ENCODE measurements around the gene SORBS1.
"Not testable (repeated sequence)": the region's sequence is repeated elsewhere in the genome, so short reads cannot be mapped to it uniquely, and the experiment has no call there.

Gene SORBS1

GRCh38 chr10:95350219-95350829 lies 210.8 kb downstream of the SORBS1 start:
- no peaks in the 10 kb centered on the region for H3K9me3 Mint-ChIP-seq
- DNase-seq: no peak
- no peaks in the 10 kb centered on the region for H3K36me3 Mint-ChIP-seq (ENCODE audit: low read depth)
- no peaks in the 10 kb centered on the region for H3K27me3 Mint-ChIP-seq
- no peaks in the 10 kb centered on the region for H3K4me1 Mint-ChIP-seq (ENCODE audit: low read depth)
- H3K4me3 Mint-ChIP-seq: no peak overlapping the region
- H3K27ac Mint-ChIP-seq: no peak overlapping the region

GRCh38 chr10:95347402-95347766 lies 213.8 kb downstream of the SORBS1 start:
- not testable (repeated sequence) for H3K36me3 Mint-ChIP-seq (ENCODE audit: low read depth); DNase-seq; H3K4me1 Mint-ChIP-seq (ENCODE audit: low read depth); H3K27me3 Mint-ChIP-seq; H3K4me3 Mint-ChIP-seq; H3K27ac Mint-ChIP-seq; H3K9me3 Mint-ChIP-seq

- Mint-ChIP-seq H3K36me3 (ENCODE audit: low read depth) (no peaks in the 10 kb centered on the region), H3K27ac (no peak overlapping the region), H3K4me1 (ENCODE audit: low read depth) (no peaks in the 10 kb centered on the region), H3K27me3 (no peaks in the 10 kb centered on the region), H3K9me3 (no peaks in the 10 kb centered on the region), H3K4me3 (no peak overlapping the region)
- DNase-seq: no peak
Measured at GRCh38 chr10:95346715-95347401, 214.3 kb downstream of the SORBS1 start.

- H3K4me3 Mint-ChIP-seq: no peak overlapping the region
- no peaks in the 10 kb centered on the region for H3K36me3 Mint-ChIP-seq (ENCODE audit: low read depth)
- no peak for DNase-seq
- no peaks in the 10 kb centered on the region for H3K27me3 Mint-ChIP-seq
- H3K27ac Mint-ChIP-seq: no peak overlapping the region
- H3K4me1 Mint-ChIP-seq (ENCODE audit: low read depth): no peaks in the 10 kb centered on the region
- H3K9me3 Mint-ChIP-seq: no peaks in the 10 kb centered on the region
Measured at GRCh38 chr10:95343573-95343972, 217.6 kb downstream of the SORBS1 start.

GRCh38 chr10:95341716-95342130 lies 219.4 kb downstream of the SORBS1 start:
- no peak overlapping the region for H3K4me3 Mint-ChIP-seq
- H3K36me3 Mint-ChIP-seq (ENCODE audit: low read depth): no peaks in the 10 kb centered on the region
- H3K27ac Mint-ChIP-seq: no peak overlapping the region
- no peaks in the 10 kb centered on the region for H3K27me3 Mint-ChIP-seq
- DNase-seq: no peak
- H3K9me3 Mint-ChIP-seq: no peaks in the 10 kb centered on the region
- H3K4me1 Mint-ChIP-seq (ENCODE audit: low read depth): no peaks in the 10 kb centered on the region

DNA sequence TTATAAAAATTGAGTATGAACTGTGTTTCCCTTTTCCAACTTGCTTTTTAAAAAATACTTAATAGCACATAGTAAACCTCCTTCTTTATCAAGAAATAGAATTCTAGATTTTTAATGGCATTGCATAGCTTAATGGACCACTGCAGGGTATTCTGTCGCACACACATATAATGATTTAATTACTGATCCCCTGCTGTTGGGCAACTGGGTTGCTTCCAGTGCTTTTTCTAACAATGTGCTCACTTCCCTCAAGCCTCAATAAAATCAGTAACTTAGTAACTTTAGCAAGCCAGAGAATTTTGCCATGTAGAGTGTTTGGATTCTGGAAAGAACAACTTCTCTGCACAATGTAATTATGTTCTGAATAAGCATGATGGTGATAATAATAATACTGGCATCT lies 221.3 kb downstream of the SORBS1 start:
- Mint-ChIP-seq H3K27me3 (no peaks in the 10 kb centered on the region), H3K4me1 (ENCODE audit: low read depth) (no peaks in the 10 kb centered on the region), H3K4me3 (no peak overlapping the region), H3K36me3 (ENCODE audit: low read depth) (no peaks in the 10 kb centered on the region), H3K27ac (no peak overlapping the region), H3K9me3 (no peaks in the 10 kb centered on the region)
- DNase-seq: no peak

GRCh38 chr10:95337423-95338160 lies 223.6 kb downstream of the SORBS1 start:
- Mint-ChIP-seq H3K4me1 (ENCODE audit: low read depth) (no peaks in the 10 kb centered on the region), H3K4me3 (no peak overlapping the region), H3K9me3 (no peaks in the 10 kb centered on the region), H3K27ac (no peak overlapping the region), H3K36me3 (ENCODE audit: low read depth) (no peaks in the 10 kb centered on the region), H3K27me3 (no peaks in the 10 kb centered on the region)
- no peak for DNase-seq

DNA sequence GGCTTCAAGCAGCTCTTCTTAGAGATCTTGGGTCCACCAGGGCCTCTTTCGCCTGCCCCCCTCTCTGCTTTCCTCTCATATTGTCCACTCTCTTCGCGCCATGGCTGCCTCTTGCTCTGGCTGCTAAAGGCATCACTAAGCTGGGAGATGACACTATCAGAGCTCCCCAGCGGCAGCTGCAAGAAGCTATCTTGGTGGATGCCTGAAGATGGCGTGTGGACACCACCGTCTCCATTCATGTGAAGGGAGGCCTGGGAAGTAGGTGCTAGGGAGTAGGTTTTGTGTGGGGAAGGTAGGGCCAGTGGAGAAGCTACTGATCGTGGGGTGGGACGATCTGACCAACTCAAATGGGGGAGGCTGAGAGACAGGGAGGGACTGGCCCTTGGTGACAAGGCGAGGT lies 224.5 kb downstream of the SORBS1 start:
- Mint-ChIP-seq H3K4me1 (ENCODE audit: low read depth) (no peaks in the 10 kb centered on the region), H3K36me3 (ENCODE audit: low read depth) (no peaks in the 10 kb centered on the region), H3K27ac (no peak overlapping the region), H3K4me3 (no peak overlapping the region), H3K9me3 (no peaks in the 10 kb centered on the region), H3K27me3 (no peaks in the 10 kb centered on the region)
- DNase-seq: no peak

DNA sequence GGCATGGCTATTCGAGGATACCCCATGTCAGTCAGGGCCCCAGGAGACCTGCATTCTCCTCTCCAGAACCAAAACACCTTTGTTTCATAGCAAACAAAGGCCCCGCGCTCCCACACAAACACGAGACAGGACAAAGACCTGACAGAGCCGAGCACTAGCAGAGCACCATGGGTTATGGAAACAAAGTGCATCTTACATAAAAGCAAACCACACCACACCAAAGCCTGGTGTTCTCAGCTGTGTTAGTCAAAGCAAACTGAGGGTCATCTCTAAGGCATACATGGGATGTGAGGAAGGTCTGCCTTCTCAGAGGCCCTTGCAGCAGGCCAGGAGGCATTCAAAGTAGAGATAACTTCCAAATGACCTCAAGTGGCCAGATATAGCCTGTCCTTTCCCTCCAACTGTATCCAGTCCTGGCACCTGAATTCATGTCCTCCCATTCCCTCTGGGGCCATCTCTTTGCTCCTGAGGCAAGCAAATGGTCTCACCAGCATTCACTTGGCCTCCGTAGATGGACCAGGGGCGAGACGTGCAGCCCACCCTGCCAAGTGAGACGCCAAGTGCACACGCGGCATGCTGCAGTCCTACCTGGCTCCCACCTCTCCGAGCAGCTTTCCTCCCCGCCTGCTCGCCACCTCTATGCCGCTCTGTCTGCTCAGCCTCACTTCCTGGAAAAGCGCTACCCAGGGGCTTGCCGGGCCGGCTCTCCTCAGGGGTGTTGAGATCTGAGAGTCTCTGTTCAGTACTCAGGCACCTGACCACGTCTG lies 225.1 kb downstream of the SORBS1 start:
- H3K4me3 Mint-ChIP-seq: no peak overlapping the region
- H3K9me3 Mint-ChIP-seq: no peaks in the 10 kb centered on the region
- H3K36me3 Mint-ChIP-seq (ENCODE audit: low read depth): no peaks in the 10 kb centered on the region
- DNase-seq: no peak
- H3K27me3 Mint-ChIP-seq: no peaks in the 10 kb centered on the region
- H3K27ac Mint-ChIP-seq: no peak overlapping the region
- H3K4me1 Mint-ChIP-seq (ENCODE audit: low read depth): no peaks in the 10 kb centered on the region

GRCh38 chr10:95334805-95335144 lies 226.4 kb downstream of the SORBS1 start:
- Mint-ChIP-seq H3K4me3 (no peak overlapping the region), H3K36me3 (ENCODE audit: low read depth) (no peaks in the 10 kb centered on the region), H3K4me1 (ENCODE audit: low read depth) (no peaks in the 10 kb centered on the region), H3K27ac (no peak overlapping the region), H3K9me3 (no peaks in the 10 kb centered on the region), H3K27me3 (no peaks in the 10 kb centered on the region)
- DNase-seq: no peak

GRCh38 chr10:95333997-95334804 lies 227.0 kb downstream of the SORBS1 start:
- Mint-ChIP-seq H3K27ac (no peak overlapping the region), H3K36me3 (ENCODE audit: low read depth) (no peaks in the 10 kb centered on the region), H3K4me3 (no peak overlapping the region), H3K9me3 (no peaks in the 10 kb centered on the region), H3K4me1 (ENCODE audit: low read depth) (no peaks in the 10 kb centered on the region), H3K27me3 (no peaks in the 10 kb centered on the region)
- no peak for DNase-seq

DNA sequence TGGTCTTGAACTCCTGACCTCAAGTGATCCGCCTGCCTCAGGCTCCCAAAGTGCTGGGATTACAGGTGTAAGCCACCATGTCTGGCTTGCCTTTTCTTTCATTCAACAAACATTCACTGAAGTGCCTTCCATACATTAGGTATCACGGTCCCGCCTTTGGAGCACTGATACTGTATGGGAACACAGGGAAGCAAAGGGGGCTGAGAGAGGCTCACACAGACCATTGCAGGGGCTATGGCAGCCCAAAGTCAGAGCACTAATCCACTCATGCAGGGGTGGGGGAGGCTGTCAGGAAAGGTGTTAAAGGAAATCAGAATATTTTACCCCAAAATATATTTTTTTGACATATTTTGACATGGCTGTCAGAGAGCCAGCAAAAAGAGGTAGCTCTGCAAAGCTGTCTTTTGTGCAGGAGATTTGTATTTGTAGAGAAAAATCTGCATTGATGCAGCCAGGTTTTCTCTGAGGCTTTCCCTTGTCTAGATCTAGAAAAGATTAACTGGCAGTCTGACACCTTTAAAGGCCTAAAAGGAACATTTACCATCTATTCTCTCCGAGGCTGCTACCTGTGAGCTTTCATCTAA lies 228.4 kb downstream of the SORBS1 start:
- Mint-ChIP-seq H3K27me3 (no peaks in the 10 kb centered on the region), H3K4me3 (no peak overlapping the region), H3K9me3 (no peaks in the 10 kb centered on the region), H3K36me3 (ENCODE audit: low read depth) (no peaks in the 10 kb centered on the region), H3K4me1 (ENCODE audit: low read depth) (no peaks in the 10 kb centered on the region), H3K27ac (no peak overlapping the region)
- no peak for DNase-seq

- Mint-ChIP-seq H3K27ac (no peak overlapping the region), H3K36me3 (ENCODE audit: low read depth) (no peaks in the 10 kb centered on the region), H3K27me3 (no peaks in the 10 kb centered on the region), H3K4me1 (ENCODE audit: low read depth) (no peaks in the 10 kb centered on the region), H3K9me3 (no peaks in the 10 kb centered on the region), H3K4me3 (no peak overlapping the region)
- no peak for DNase-seq
Measured at GRCh38 chr10:95331596-95332130, 229.5 kb downstream of the SORBS1 start.
